ENCODE results near the gene CSMD2. TPM values are rescaled to one million over a fixed set of nuclear protein-coding genes. Genes with fewer than 3 reads are reported as not detected.

Gene CSMD2
- total RNA-seq, 1 experiment from 2014 or later: not detected

DNA sequence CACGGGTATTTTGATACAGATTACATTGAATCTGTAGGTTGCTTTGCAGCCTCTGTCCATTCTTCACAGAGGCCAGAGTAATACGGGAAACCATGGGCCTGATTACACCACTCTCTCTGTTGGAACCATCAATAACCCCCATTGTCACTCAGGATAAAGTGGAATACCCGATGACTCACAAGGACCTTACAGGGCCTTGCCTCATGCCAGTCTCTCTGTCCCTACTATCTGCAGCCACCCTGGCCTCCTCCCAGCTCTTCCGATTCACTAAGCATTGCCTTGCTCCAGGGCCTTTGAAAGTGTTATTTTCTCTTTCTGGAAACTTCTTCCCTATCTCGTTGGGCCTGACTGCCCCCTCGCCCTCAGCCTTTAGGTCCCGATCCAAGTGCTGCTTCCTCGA, 239.4 kb downstream of the CSMD2 start:
- no peak for DNase-seq (ENCODE audit: extremely low read depth, low read depth)

- no peak for DNase-seq (ENCODE audit: extremely low read depth, low read depth)
Observed at GRCh38 chr1:33921281-33921680, 243.7 kb downstream of the CSMD2 start.

- DNase-seq (ENCODE audit: extremely low read depth, low read depth): no peak
Observed at GRCh38 chr1:33918368-33918767, 246.7 kb downstream of the CSMD2 start.

GRCh38 chr1:33916786-33917185, 248.2 kb downstream of the CSMD2 start:
- no peak for DNase-seq (ENCODE audit: extremely low read depth, low read depth)

DNA sequence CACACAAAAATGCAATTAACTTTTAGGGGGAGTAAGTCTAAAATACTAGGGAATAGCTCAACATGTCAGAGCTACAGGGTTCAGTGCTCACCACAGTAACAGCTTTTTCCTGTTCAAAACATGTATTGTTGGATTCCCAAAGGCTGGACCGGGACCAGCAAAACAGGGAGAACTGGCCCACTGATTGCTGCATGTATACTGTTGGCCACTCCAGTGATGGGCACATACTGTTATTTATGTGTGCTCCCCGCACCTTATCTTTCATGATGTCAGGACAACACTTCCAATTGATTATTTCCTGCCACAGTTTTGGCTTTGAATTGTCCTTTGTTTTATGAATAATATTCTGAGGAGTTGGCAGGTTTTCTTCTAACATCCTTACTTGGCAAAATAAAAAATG, 250.5 kb downstream of the CSMD2 start:
- no peak for DNase-seq (ENCODE audit: extremely low read depth, low read depth)

- DNase-seq (ENCODE audit: extremely low read depth, low read depth): no peak
Observed at GRCh38 chr1:33908324-33908956, 256.6 kb downstream of the CSMD2 start.

- no peak for DNase-seq (ENCODE audit: extremely low read depth, low read depth)
Observed at GRCh38 chr1:33906156-33906555, 258.9 kb downstream of the CSMD2 start.

- DNase-seq (ENCODE audit: extremely low read depth, low read depth): no peak
Observed at GRCh38 chr1:33905241-33905640, 259.8 kb downstream of the CSMD2 start.

- no peak for DNase-seq (ENCODE audit: extremely low read depth, low read depth)
Observed at GRCh38 chr1:33903210-33903589, 261.8 kb downstream of the CSMD2 start.

DNA sequence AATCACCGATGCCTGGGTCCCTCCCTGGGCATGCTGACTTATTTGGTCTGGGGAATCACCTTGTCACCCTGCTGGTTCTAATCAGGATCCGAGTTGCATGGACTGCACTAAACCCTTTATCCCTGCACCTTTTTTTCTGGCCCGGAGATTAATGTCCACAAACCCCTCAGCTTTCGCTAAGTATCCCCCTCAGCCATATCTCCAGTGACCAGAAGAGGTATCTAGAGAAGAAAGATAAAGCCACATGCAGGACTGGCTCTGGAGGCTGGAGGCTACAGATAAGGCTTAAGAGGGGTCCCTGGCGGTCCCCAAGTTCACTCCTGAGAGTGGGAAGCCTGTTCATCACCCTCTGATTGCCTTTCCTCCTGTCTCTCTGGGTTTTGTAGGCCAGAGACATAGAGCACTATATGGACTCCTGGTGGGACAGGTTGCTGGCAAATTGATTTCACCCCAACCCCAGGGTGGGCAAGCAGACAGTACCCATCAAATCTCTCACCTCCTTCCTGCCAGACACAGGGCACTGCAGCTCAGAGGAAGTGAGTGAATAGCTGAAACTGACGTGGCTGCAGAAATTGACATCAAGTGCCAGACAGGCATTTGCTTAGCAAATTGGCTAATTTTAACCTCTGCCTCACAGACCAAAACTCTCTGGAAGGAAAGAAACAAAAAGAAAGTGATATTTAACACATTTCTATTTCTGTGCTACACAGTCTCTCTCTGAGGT, 262.4 kb downstream of the CSMD2 start:
- no peak for DNase-seq (ENCODE audit: extremely low read depth, low read depth)

- no peak for DNase-seq (ENCODE audit: extremely low read depth, low read depth)
Observed at GRCh38 chr1:33899746-33900145, 265.3 kb downstream of the CSMD2 start.

GRCh38 chr1:33898881-33899280, 266.1 kb downstream of the CSMD2 start:
- DNase-seq (ENCODE audit: extremely low read depth, low read depth): no peak

DNA sequence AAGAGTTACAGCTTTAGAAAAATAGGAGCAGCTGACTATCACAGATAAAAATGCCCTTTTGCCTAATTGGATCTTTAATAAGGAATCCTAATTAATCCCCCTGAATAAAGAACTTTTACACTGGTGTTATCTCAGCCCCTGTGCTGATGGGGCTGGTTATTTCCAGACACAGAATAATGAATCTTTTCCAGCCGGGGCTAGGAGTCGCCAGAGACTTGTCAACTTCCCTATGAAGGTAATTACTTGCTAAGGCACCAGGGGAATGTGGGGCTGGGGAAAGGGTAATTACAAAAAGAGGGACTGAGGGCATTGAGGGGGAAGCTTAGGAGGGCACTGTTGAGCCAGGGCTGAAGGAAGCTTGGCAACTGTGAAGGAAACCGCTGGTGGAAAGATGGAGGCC, 266.6 kb downstream of the CSMD2 start:
- no peak for DNase-seq (ENCODE audit: extremely low read depth, low read depth)

DNA sequence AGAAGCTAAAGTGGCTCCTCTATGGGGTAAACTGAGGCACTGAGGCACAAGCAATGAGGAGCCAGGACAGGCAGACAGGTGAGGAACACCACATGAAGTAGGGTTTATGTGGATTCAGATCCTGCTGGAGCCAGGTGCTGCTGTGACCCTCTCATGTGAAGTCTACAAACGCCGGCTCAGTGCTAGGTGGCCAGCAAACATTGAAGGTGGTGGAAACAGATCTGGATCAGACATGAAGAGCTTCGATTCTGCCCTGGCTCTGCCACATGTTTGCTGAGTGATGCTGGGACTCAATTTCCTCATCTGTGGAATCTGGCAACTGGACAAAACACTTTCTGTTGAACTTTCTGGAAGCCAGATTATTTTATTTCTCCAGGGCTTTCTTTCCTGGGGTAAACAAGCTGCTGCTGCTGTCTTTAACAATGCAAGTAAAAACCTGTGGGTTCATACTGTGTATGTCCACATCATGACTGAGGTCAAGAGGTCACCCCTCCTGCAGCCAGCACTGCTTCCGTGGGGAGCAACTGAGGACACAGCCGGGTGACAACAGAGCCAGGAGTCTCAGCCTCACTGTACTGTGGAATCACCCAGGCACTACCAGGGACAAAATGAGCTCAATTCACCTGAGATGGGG, 267.8 kb downstream of the CSMD2 start:
- no peak for DNase-seq (ENCODE audit: extremely low read depth, low read depth)

GRCh38 chr1:33895976-33896375, 269.1 kb downstream of the CSMD2 start:
- no peak for DNase-seq (ENCODE audit: extremely low read depth, low read depth)

DNA sequence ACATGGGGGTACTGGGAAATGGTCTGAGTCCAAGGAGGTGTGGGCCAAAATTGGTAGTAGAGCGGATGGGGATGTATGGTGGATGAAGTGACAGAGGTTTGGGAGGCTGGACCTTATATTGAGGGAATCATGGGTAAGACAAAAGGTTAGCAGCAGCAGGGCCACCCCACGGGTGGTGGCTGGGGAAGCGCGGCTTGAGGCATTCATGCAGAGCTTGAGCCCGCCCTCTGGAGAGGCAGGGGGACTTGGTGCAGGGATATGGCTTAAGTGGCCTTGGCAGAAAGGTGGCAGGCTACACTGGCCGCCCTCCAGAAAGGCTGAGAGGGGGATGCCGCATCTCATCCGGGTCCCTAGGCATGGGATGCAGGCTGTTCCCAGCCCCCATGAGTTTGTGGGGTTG, 269.6 kb downstream of the CSMD2 start:
- DNase-seq (ENCODE audit: extremely low read depth, low read depth): no peak

DNA sequence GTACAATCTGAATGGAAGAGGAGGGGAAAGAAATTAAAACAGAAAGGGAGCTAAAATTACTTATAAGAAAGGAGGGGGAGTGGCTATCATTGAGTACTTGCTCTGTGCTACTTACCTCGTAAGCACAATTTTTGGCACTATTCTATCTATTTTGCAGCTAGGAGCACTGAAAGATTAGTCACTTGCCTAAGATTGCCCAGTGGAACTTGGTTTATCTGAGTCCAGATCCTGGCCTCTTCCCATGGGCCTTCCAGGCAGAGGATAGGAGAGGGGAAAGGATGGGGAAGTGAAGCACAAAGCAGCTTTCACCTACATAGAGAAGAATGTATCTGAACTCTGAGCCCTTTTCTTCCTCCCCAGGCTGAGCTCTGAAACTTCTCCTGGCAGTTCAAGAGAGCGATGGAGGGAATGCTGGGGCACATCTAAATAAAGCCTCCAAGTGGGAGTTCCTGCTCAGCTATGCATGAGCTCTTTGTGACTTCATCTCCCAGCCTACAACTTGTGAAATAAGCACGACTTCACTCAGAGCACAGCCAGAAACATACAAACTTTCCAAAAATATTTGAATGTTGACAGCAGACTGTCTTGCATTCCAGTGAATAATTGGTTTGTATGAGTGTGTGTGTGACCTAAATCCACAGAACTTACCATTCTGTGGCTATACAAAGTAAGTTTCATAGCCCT, 271.7 kb downstream of the CSMD2 start:
- no peak for DNase-seq (ENCODE audit: extremely low read depth, low read depth)

GRCh38 chr1:33886496-33886895, 278.5 kb downstream of the CSMD2 start:
- DNase-seq (ENCODE audit: extremely low read depth, low read depth): no peak

- no peak for DNase-seq (ENCODE audit: extremely low read depth, low read depth)
Observed at GRCh38 chr1:33880305-33880704, 284.7 kb downstream of the CSMD2 start.

DNA sequence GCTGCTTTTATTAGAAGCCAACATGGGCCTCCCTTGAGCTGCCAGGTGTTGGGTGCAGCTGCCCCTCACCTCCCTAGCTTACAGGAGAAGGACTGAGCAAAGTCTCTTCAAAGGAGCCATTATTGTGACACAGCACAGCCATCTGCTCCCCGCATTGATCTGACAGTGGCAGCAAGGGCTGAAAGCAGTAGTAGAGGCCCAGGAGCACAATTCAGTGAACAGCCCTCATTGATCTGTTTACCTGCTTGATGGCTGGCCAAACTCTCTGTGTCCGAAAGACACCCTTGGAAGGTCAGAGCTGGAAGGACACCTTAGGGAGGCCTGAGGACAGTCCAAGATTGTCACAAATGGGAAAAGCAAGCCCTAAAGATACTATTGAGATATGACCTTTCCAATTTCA, 286.6 kb downstream of the CSMD2 start:
- DNase-seq (ENCODE audit: extremely low read depth, low read depth): no peak

- no peak for DNase-seq (ENCODE audit: extremely low read depth, low read depth)
Observed at GRCh38 chr1:33876970-33877650, 287.9 kb downstream of the CSMD2 start.

Measured in NCI-H460 (cell line).